ENCODE data around the gene PAK6. TPM values are rescaled to one million over a fixed set of nuclear protein-coding genes. Genes with fewer than 3 reads are reported as not detected.

PAK6 gene
- polyA plus RNA-seq, 1 of the 3 experiments (the other 2 are of a cell fraction): 0.07 TPM

DNA sequence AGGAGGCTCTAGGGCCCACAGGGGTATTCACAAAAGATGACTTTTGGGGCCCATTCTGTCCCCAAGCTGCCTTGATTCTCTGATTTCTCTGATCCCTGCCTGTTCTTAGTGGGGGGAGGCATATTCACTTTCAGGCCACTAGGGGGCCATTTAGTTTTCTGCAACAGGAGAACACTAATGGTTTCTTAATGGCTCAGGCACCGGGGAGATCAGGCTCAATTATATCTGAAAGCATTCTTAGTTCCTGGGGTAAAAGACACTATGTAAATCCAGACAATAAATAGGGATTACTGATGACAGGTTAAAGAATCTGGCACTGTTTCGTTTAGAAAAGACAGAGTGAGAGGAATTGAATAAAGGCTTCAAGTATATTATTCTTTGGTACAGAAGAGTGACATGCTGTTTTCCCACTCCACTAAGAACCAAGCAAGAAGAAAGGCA, 82.1 kb downstream of the PAK6 start (continued):
- TF ChIP-seq FOXJ3 (CRISPR knock-in tag; IDR thresholded peaks at IDR 0.05) (no peak), MEF2A (IDR thresholded peaks at IDR 0.05; ENCODE audit: borderline replicate concordance, low read depth) (no peak), GATA2 (CRISPR knock-in tag; IDR thresholded peaks at IDR 0.05) (no peak), YY1 (IDR thresholded peaks at IDR 0.05; ENCODE audit: low read depth) (no peak), EZH2phosphoT487 (IDR thresholded peaks at IDR 0.05; ENCODE audit: borderline replicate concordance, low read depth) (no peak), POLR2AphosphoS5 (IDR thresholded peaks at IDR 0.05; ENCODE audit: low read depth, low read length) (no peak), RXRA (IDR thresholded peaks at IDR 0.05; ENCODE audit: borderline replicate concordance, low read depth) (no peak), NRF1 (IDR thresholded peaks at IDR 0.05; ENCODE audit: low read depth, low read length) (no peak), SMC3 (IDR thresholded peaks at IDR 0.05; ENCODE audit: low read depth, low read length) (peak; percentile 75)
- TF ChIP-seq, protein P1, sequence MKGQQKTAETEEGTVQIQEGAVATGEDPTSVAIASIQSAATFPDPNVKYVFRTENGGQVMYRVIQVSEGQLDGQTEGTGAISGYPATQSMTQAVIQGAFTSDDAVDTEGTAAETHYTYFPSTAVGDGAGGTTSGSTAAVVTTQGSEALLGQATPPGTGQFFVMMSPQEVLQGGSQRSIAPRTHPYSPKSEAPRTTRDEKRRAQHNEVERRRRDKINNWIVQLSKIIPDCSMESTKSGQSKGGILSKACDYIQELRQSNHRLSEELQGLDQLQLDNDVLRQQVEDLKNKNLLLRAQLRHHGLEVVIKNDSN (IDR thresholded peaks at IDR 0.05; ENCODE audit: borderline replicate concordance, low read depth): no peak

GRCh38 chr15:40322531-40323238, 83.8 kb downstream of the PAK6 start:
- Histone ChIP-seq H3K27me3 (ENCODE audit: insufficient read depth) (no peaks in the 10 kb centered on the region), H3K4me1 (ENCODE audit: control insufficient read depth in 1 of 2, insufficient read depth in 2 of 2, low read depth in 1 of 2, low read length in 1 of 2) (peaks cover 16 to 20% of the 10 kb centered on the region in 2 experiments; a peak in 3 of 4 replicates), H3F3A (replicated peaks; ENCODE audit: insufficient read depth) (peaks cover 6% of the 10 kb centered on the region), H3K79me2 (ENCODE audit: insufficient read depth) (peaks cover 15% of the 10 kb centered on the region; the same call in 1 of the 2 replicates), H4K20me1 (ENCODE audit: insufficient read depth) (no peaks in the 10 kb centered on the region), H3K4me2 (peak overlapping the region; percentile 34; the same call in 1 of the 2 replicates), H3K9me3 (no peaks in the 10 kb centered on the region), H3K4me3 (ENCODE audit: low read depth in 2 of 2, low read length in 1 of 2) (peak overlapping the region; percentile 54 to 70), H3K27ac (ENCODE audit: low read depth in 2 of 2, low read length in 1 of 2) (no peak overlapping the region), H3K36me3 (replicated peaks in 1 of 2; ENCODE audit: control insufficient read depth in 1 of 2, insufficient read depth in 2 of 2, low read length in 1 of 2) (peaks cover 0 to 4% of the 10 kb centered on the region in 2 experiments), H3K9ac (no peak overlapping the region), H3K9me2 (no peaks in the 10 kb centered on the region), H2AFZ (ENCODE audit: low read depth) (no peak overlapping the region)
- CTCF ChIA-PET: interaction anchor here (0.6 to 70.6 kb wide), 10 partner anchors 8 to 283 kb away, joined by 3 to 2194 read pairs (median 6); partner anchors contain the start of genes ANKRD63, CCDC9B, DISP2 and INAFM2
- no peak for TF ChIP-seq EP300 (IDR thresholded peaks at IDR 0.05; ENCODE audit: borderline replicate concordance in 1 of 2, low read depth in 1 of 2, low read length in 1 of 2)
- TF ChIP-seq USF2 (IDR thresholded peaks at IDR 0.05; ENCODE audit: borderline replicate concordance, low read depth, low read length): no peak
- no peak for TF ChIP-seq RFX5 (IDR thresholded peaks at IDR 0.05; ENCODE audit: low read length)
- no peak for TF ChIP-seq JUND (IDR thresholded peaks at IDR 0.05)
- no peak for TF ChIP-seq EZH2phosphoT487 (IDR thresholded peaks at IDR 0.05; ENCODE audit: borderline replicate concordance, low read depth)
- TF ChIP-seq, protein P2, sequence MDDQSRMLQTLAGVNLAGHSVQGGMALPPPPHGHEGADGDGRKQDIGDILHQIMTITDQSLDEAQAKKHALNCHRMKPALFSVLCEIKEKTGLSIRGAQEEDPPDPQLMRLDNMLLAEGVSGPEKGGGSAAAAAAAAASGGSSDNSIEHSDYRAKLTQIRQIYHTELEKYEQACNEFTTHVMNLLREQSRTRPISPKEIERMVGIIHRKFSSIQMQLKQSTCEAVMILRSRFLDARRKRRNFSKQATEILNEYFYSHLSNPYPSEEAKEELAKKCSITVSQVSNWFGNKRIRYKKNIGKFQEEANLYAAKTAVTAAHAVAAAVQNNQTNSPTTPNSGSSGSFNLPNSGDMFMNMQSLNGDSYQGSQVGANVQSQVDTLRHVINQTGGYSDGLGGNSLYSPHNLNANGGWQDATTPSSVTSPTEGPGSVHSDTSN (IDR thresholded peaks at IDR 0.05): no peak
- no peak for TF ChIP-seq FOXM1 (IDR thresholded peaks at IDR 0.05; ENCODE audit: low read depth)
- TF ChIP-seq, protein P3, sequence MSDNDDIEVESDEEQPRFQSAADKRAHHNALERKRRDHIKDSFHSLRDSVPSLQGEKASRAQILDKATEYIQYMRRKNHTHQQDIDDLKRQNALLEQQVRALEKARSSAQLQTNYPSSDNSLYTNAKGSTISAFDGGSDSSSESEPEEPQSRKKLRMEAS (IDR thresholded peaks at IDR 0.05; ENCODE audit: low read depth): no peak
- no peak for TF ChIP-seq GATA2 (CRISPR knock-in tag; IDR thresholded peaks at IDR 0.05)
- TF ChIP-seq MEF2A (IDR thresholded peaks at IDR 0.05; ENCODE audit: borderline replicate concordance, low read depth): no peak
- TF ChIP-seq POLR2AphosphoS5 (IDR thresholded peaks at IDR 0.05; ENCODE audit: low read depth, low read length): no peak
- TF ChIP-seq CHD2 (IDR thresholded peaks at IDR 0.05; ENCODE audit: low read length, partially characterized antibody): no peak
- no peak for TF ChIP-seq MXI1 (IDR thresholded peaks at IDR 0.05; ENCODE audit: low read depth, low read length)
- no peak for DNase-seq
- WGBS (ENCODE audit: low lambda C conversion rate): 87% methylated on average over 19 of the region's 26 CpGs
- POLR2A ChIA-PET: interaction anchor here (0.6 to 1.7 kb wide), 3 partner anchors 13 to 74 kb away, joined by 3 to 5 read pairs (median 3); no protein-coding TSS in a partner anchor
